Esophagus muscularis mucosa (tissue), 3 donors: ENCODE results near the gene CDR2.

Source experiments
- CTCF ChIP-seq, 3 experiments: fragments of 200-600 bp in 2 of 3; fragments of 450-650 bp in 1 of 3; sonication (generic) in 2 of 3; IDR thresholded peaks; one replicate each; pipeline ENCODE4 v1.5.1; 2017 to 2019; ENCODE audit warnings: antibody characterized with exemption in 3 of 3, mild to moderate bottlenecking in 2 of 3, moderate library complexity in 1 of 3
- POLR2A ChIP-seq: fragments of 450-650 bp; IDR thresholded peaks from one replicate; pipeline ENCODE4 v1.6.1; 2017; ENCODE audit warnings: antibody characterized with exemption, moderate library complexity, mild to moderate bottlenecking, low read depth

GRCh38 chr16:22352140-22352539 is 22.3 kb downstream of the CDR2 start:
- TF ChIP-seq POLR2A (no peak), CTCF (IDR thresholded peaks at IDR 0.05) (no peak)
